NCI-H460 (cell line): ENCODE measurements around the gene NOL6. TPM values are rescaled to one million over a fixed set of nuclear protein-coding genes. Genes with fewer than 3 reads are reported as not detected.

Experiments used
- DNase-seq: peaks from one replicate; pipeline ENCODE4 v3.0.0-alpha.2; 2016; ENCODE audit warnings: low read depth; ENCODE audit errors: extremely low read depth
- total RNA-seq: library from RNA; depleted of rRNA; stranded (reverse); fragments of >200 nt; shearing (Covaris generic); gene quantifications from 2 replicates; pipeline ENCODE4 v1.2.3, GENCODE V29; 2014

Gene NOL6
- total RNA-seq, 1 experiment from 2014 or later: 23.7 TPM

GRCh38 chr9:33453286-33453860, 20.4 kb downstream of the NOL6 start:
- DNase-seq: no peak

- DNase-seq: peak; percentile 38
Observed at GRCh38 chr9:33452828-33453271, 20.9 kb downstream of the NOL6 start.

- no peak for DNase-seq
Observed at GRCh38 chr9:33450621-33451146, 23.0 kb downstream of the NOL6 start.

GRCh38 chr9:33449715-33450114, 24.0 kb downstream of the NOL6 start:
- DNase-seq: no peak

GRCh38 chr9:33447799-33448553, 25.7 kb downstream of the NOL6 start:
- DNase-seq: no peak

- peak; percentile 38 for DNase-seq
Observed at GRCh38 chr9:33446946-33447798, 26.6 kb downstream of the NOL6 start, which contains the start of gene AQP3. Gene AQP3, minus strand, starts transcription at chr9:33447593. Its CDS starts 63 bp downstream, at chr9:33447530.

- no peak for DNase-seq
Observed at GRCh38 chr9:33446240-33446945, 27.3 kb downstream of the NOL6 start.

GRCh38 chr9:33445389-33446239, 28.1 kb downstream of the NOL6 start:
- no peak for DNase-seq

GRCh38 chr9:33443464-33444154, 30.1 kb downstream of the NOL6 start:
- DNase-seq: no peak

GRCh38 chr9:33443047-33443446, 30.7 kb downstream of the NOL6 start:
- DNase-seq: no peak

GRCh38 chr9:33442125-33442524, 31.6 kb downstream of the NOL6 start:
- no peak for DNase-seq

- no peak for DNase-seq
Observed at GRCh38 chr9:33440609-33441008, 33.1 kb downstream of the NOL6 start.

- DNase-seq: no peak
Observed at GRCh38 chr9:33440204-33440603, 33.5 kb downstream of the NOL6 start.

- no peak for DNase-seq
Observed at GRCh38 chr9:33439731-33440130, 34.0 kb downstream of the NOL6 start.

- no peak for DNase-seq
Observed at GRCh38 chr9:33438926-33439680, 34.6 kb downstream of the NOL6 start.

GRCh38 chr9:33437898-33438297, 35.8 kb downstream of the NOL6 start:
- DNase-seq: no peak

GRCh38 chr9:33437205-33437604, 36.5 kb downstream of the NOL6 start:
- no peak for DNase-seq

GRCh38 chr9:33436445-33436844, 37.3 kb downstream of the NOL6 start:
- no peak for DNase-seq
